Type B pancreatic cell (in vitro differentiated cells): ENCODE data around the gene KRTAP2-2. TPM values are rescaled to one million over a fixed set of nuclear protein-coding genes. Genes with fewer than 3 reads are reported as not detected.

ENCODE experiments used
- DNase-seq: peaks from one replicate; pipeline ENCODE4 v3.0.0; 2021; ENCODE audit warnings: mixed read lengths; ENCODE audit not compliant: unreplicated experiment; ENCODE audit errors: extremely low spot score
- H3K27ac Mint-ChIP-seq: 2 replicates; pipeline ENCODE4 v1.8.0; 2021; ENCODE audit warnings: mild to moderate bottlenecking, mixed read lengths
- H3K27me3 Mint-ChIP-seq: 2 replicates; pipeline ENCODE4 v1.8.0; 2021; ENCODE audit warnings: mixed read lengths
- H3K36me3 Mint-ChIP-seq: 2 replicates; pipeline ENCODE4 v1.8.0; 2021; ENCODE audit warnings: mixed read lengths
- H3K4me1 Mint-ChIP-seq: one replicate; pipeline ENCODE4 v1.8.0; 2021; ENCODE audit warnings: mixed read lengths; ENCODE audit not compliant: unreplicated experiment
- H3K4me3 Mint-ChIP-seq: 2 replicates; pipeline ENCODE4 v1.8.0; 2021; ENCODE audit warnings: mild to moderate bottlenecking, mixed read lengths
- H3K9me3 Mint-ChIP-seq: 2 replicates; pipeline ENCODE4 v1.8.0; 2021; ENCODE audit warnings: mixed read lengths
- CTCF ChIP-seq: fragments of 200-600 bp; sonication (generic); conservative IDR thresholded peaks from 2 replicates; pipeline ENCODE4 v1.5.0; 2021; ENCODE audit warnings: antibody characterized with exemption, mild to moderate bottlenecking
- total RNA-seq: library from RNA; stranded (reverse); gene quantifications from 2 replicates; pipeline ENCODE4 v1.2.1, GENCODE V29; 2021; ENCODE audit warnings: low replicate concordance

KRTAP2-2 gene
- total RNA-seq, 1 donor from 2014 or later = not detected

DNA sequence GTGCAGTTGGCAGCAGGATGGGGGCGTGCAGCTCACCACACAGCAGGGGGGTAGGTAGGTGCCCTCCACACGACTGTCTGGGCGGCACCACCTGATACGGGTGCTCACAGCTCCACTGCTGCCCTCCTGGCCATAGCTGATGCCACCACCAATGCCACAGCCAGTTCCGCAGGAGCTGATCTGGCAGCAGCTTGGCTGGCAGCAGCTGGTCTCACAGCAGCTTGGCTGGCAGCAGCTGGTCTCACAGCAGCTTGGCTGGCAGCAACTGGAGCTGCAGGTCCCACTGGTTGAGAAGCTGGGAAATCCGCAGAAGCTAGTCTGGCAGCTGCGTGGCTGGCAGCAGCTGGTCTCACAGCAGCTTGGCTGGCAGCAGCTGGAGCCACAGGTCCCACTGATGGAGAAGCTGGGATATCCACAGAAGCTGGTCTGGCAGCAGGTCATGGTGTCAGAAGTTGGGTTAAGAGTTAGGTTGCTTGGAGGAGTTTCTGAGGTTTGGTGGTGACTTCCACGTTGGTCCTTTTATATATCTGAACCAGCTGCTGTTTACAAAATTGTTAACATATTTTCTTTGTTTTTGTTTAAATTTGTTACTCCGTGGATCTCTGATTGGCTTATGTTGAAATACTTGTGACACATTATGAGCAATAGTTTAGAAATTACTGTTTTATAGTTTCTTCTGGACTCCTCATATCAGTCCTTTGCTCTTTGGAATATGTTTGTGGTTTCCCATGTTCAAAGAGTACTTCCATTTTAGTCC, 28.1 kb downstream of the KRTAP2-2 start, which contains the start of gene KRTAP1-5:
TSS of gene KRTAP1-5 (minus strand) at position 494 of the 757 bp plus-strand sequence. CDS start at position 441, 53 bp downstream.
- H3K36me3 Mint-ChIP-seq = peaks cover 3% of the 10 kb centered on the region
- no peaks in the 10 kb centered on the region for H3K27me3 Mint-ChIP-seq
- H3K4me1 Mint-ChIP-seq = no peaks in the 10 kb centered on the region
- H3K27ac Mint-ChIP-seq = no peak within 1 kb of the TSS
- no peak within 1 kb of the TSS for H3K4me3 Mint-ChIP-seq
- H3K9me3 Mint-ChIP-seq = no peaks in the 10 kb centered on the region
- DNase-seq = no peak
- no peak for TF ChIP-seq CTCF

- Mint-ChIP-seq H3K9me3 (no peaks in the 10 kb centered on the region), H3K4me1 (no peaks in the 10 kb centered on the region), H3K4me3 (no peak overlapping the region), H3K27me3 (no peaks in the 10 kb centered on the region), H3K36me3 (peaks cover 3% of the 10 kb centered on the region), H3K27ac (no peak overlapping the region)
- no peak for DNase-seq
- TF ChIP-seq CTCF = no peak
Measured at GRCh38 chr17:41024697-41025096, 30.3 kb downstream of the KRTAP2-2 start.

DNA sequence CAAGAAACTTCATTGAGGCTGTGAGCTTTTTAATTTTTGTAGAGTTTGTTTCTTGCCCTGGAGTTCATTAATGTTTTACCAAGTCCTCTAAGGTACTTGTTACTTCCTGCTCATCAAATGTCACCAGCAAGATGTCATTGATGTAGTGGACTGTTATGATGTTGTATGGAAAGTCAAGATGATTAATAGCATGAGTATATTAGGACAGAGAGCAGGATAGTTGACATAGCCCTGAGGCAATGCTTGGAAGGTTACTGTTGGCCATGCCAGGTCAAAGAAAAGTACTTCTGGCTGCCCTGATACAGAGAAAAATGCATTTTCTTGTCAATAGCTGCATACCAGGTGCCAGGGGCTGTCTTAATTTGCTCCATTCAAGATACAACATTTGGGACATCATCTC, 34.7 kb downstream of the KRTAP2-2 start:
- TF ChIP-seq CTCF = no peak
- Mint-ChIP-seq H3K27ac (no peak overlapping the region), H3K27me3 (no peaks in the 10 kb centered on the region), H3K9me3 (no peaks in the 10 kb centered on the region), H3K36me3 (peaks cover 3% of the 10 kb centered on the region), H3K4me3 (no peak overlapping the region), H3K4me1 (no peaks in the 10 kb centered on the region)
- no peak for DNase-seq

DNA sequence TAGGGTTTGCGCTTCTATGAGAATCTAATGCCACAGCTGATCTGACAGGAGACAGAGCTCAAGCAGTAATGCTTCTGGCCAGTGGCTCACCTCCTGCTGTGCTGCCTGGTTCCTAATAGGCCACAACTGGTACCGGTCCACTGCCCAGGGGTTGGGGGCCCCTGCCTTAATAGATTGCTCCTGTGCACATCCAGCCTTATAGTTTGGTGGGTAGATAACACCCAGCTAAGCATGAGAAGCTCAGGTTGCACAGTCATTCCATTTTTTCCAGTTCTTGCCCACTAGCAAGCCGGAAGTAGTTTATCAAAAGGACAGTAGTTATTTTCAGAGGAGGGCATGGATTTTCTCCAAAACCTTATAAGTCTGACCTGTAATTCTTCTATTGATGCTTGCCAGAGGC, 35.6 kb downstream of the KRTAP2-2 start:
- peaks cover 3% of the 10 kb centered on the region for H3K36me3 Mint-ChIP-seq
- no peak overlapping the region for H3K27ac Mint-ChIP-seq
- TF ChIP-seq CTCF = no peak
- no peak for DNase-seq
- no peak overlapping the region for H3K4me3 Mint-ChIP-seq
- H3K4me1 Mint-ChIP-seq = no peaks in the 10 kb centered on the region
- no peaks in the 10 kb centered on the region for H3K9me3 Mint-ChIP-seq
- no peaks in the 10 kb centered on the region for H3K27me3 Mint-ChIP-seq

- Mint-ChIP-seq H3K9me3 (no peaks in the 10 kb centered on the region), H3K4me1 (no peaks in the 10 kb centered on the region), H3K27ac (no peak overlapping the region), H3K4me3 (no peak overlapping the region), H3K36me3 (peaks cover 3% of the 10 kb centered on the region), H3K27me3 (no peaks in the 10 kb centered on the region)
- no peak for TF ChIP-seq CTCF
- DNase-seq = no peak
Measured at GRCh38 chr17:41018541-41018940, 36.5 kb downstream of the KRTAP2-2 start.
